KOPT-K1 (cell line): ENCODE measurements around the gene CMA1.
"Not testable (repeated sequence)": the region's sequence is repeated elsewhere in the genome, so short reads cannot be mapped to it uniquely, and the experiment has no call there.

Experiments used
- H3K27ac ChIP-seq: fragments of 200-600 bp; sonication (generic); 2 replicates; pipeline ENCODE4 v1.5.1; 2016; ENCODE audit warnings: antibody characterized with exemption, mild to moderate bottlenecking, low read depth, low read length; ENCODE audit not compliant: poor library complexity, severe bottlenecking
- H3K36me3 ChIP-seq: fragments of 200-600 bp; sonication (generic); 2 replicates; pipeline ENCODE4 v1.5.1; 2017; ENCODE audit warnings: antibody characterized with exemption, mild to moderate bottlenecking, low read length, moderate library complexity; ENCODE audit not compliant: insufficient read depth
- H3K9me3 ChIP-seq: fragments of 200-600 bp; sonication (generic); 2 replicates; pipeline ENCODE4 v1.5.1; 2017; ENCODE audit warnings: antibody characterized with exemption, low read length, mild to moderate bottlenecking; ENCODE audit not compliant: insufficient read depth, poor library complexity, severe bottlenecking

The CMA1 gene

DNA sequence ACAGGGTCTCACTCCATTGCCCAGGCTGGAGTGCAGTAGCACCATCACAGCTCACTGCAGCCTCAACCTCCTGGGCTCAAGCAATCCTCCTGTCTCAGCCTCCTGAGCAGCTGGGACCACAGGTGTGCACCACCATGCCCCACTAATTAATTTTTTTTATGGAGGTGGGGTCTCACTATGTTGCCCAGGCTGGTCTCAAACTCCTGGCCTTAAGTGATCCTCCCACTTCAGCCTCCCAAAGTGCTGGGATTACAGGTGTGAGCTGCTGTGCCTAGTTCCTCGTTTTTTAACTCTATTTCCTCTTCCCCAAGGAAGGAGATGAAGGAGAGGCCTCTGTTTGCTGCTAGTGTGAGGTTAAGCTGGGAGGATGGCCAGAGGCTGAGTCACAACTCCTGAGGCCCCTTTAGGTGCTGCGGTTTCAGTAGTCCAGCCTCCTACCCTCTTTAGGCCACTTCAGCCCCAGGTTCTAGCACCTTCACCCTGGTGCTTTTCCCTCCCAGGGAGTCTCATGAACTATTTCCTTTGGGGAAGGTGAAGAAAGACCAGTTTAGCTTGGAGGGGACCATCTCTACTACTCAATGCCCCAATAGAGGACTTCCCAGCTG lies 25.3 kb downstream of the CMA1 start:
- H3K27ac ChIP-seq, H3K9me3 ChIP-seq, H3K36me3 ChIP-seq: not testable (repeated sequence)

DNA sequence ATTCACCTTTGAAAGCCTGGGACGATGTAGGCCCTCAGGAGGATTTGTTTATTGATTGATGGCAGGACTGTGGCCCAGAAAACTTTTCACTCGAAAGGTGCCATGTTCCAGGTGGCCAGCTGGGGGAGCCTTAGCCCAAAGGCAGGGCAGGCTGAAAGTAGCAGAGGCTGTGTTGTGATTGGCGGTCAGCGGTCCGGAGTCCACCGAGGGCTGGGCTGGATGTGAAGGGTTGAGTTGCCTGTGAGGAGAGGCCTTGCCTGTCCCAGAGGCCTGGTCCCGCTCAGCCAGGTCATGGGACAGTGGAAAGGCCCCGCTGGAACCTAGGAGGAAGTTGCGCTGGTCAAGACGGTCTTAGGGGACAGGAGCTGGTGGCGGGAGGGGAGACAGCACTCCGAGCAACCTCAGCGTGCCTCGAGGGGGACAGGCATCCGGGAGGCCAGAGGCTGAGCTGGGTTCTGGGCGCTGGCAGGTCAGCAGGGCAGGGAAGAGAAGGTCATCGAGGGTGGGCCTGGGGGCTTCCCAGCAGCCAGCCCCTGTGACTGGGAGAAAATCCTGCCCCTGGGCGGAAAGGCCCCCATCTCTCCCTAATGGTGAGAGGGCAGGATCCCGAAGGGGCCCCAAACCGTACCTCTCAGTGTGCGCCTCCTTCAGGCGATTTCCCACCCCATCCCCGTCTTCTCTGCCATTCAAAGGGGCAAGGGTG lies 26.3 kb downstream of the CMA1 start:
- H3K27ac ChIP-seq = no peak overlapping the region
- H3K9me3 ChIP-seq = no peaks in the 10 kb centered on the region
- H3K36me3 ChIP-seq = no peaks in the 10 kb centered on the region

DNA sequence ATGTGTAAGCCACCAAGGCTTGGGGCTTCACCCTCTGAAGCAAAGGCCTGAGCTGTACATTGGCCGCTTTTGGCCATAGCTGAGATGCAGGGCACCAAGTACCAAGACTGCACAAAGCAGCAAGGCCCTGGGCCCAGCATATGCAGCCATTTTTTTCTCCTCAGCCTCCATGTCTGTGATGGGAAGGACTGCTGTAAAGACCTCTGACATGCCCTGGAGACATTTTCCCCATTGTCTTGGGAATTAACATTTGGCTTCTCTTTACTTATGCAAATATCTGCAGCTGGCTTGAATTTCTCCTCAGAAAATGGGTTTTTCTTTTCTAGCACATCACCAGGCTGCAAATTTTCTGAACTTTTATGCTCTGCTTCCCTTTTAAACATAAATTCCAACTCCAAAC lies 28.1 kb downstream of the CMA1 start:
- H3K27ac ChIP-seq = not testable (repeated sequence)

DNA sequence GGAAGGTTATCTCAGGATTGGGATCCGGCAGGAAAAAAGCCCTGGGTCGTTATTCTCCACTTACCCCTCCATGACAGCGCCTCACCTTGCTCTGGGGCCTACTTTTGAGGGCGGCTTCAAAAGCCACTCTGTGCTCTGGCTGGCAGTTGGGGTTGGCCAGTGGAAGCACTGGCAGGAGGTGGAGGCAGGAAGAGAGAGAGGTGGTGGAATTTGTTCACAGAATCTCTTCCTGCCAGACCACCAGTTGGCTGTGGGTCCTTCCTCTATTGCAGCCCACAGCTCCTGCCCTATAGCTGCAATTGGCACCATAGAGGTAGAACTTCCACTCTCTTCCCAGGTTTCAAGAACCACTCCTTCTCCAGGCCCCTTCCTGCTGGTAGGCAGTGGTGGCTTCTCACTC lies 32.8 kb downstream of the CMA1 start:
- Histone ChIP-seq H3K9me3 (no peaks in the 10 kb centered on the region), H3K36me3 (no peaks in the 10 kb centered on the region), H3K27ac (no peak overlapping the region)

More for the DNA sequence above, 28.1 kb downstream of the CMA1 start:
- not testable (repeated sequence) for H3K9me3 ChIP-seq, H3K36me3 ChIP-seq

DNA sequence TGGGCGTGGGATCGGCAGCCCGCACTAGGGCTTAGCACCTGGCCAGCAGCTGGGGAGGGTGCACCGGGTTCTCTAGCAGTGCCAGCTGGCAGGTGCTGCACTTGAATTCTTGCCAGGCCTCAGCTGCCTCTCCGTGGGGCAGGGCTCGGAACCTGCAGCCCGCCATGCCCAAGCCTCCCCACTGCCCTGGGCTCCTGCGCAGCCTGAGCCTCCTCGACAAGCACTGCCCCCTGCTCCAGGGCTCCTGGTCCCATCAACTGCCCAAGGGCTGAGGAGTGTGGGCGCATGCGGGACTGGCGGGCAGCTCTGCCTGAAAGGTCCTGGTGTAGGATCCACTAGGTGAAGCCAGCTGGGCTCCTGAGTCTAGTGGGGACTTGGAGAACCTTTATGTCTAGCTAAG lies 34.9 kb downstream of the CMA1 start:
- Histone ChIP-seq H3K27ac (no peak overlapping the region), H3K9me3 (no peaks in the 10 kb centered on the region), H3K36me3 (no peaks in the 10 kb centered on the region)

DNA sequence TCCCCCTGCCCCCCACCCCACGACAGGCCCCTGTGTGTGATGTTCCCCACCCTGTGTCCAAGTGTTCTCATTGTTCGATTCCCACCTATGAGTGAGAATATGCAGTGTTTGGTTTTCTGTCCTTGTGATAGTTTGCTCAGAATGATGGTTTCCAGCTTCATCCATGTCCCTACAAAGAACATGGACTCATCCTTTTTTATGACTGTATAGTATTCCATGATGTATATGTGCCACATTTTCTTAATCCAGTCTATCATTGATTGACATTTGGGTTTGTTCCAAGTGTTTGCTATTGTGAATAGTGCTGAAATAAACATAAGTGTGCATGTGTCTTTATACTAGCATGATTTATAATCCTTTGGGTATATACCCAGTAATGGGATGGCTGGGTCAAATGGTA lies 37.6 kb downstream of the CMA1 start:
- H3K9me3 ChIP-seq, H3K36me3 ChIP-seq, H3K27ac ChIP-seq: not testable (repeated sequence)

DNA sequence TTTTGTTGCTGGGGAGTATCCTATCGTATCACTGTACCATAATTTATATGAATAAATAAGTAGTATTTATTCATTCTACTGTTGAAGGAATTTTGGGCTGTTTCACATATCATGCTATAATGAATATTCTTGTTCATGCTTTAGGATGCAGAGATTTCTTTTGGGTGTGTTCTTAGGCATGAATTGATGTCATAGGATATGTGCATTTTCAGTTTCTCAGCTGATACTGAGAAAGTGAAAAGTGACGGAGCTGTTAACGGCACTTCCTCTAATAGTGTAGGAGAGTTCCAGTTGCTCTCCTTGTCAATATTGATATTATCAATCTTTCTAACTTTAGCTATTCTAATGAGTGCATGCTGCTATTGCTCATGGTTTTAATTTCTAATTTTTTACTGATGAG lies 42.3 kb downstream of the CMA1 start:
- H3K9me3 ChIP-seq = no peaks in the 10 kb centered on the region
- no peaks in the 10 kb centered on the region for H3K36me3 ChIP-seq
- H3K27ac ChIP-seq = no peak overlapping the region

DNA sequence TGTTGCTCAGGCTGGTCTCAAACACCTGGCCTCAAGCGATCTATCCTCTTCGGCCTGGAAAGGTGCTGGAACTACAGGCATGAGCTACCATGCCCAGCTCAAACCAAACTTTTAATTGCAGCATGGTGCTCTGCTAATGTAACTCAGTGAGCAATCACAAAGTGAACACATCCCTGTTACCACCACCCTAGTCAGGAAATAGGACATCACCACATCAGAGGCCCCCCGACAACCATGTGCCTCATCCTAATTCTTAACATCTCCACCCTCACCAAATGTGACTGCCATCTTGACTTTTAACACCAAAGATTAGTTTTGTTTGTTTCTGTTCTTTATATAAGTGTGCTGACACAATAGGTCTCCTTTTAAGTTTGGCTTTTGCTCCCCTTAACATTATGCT lies 42.7 kb downstream of the CMA1 start:
- no peaks in the 10 kb centered on the region for H3K36me3 ChIP-seq
- H3K27ac ChIP-seq = no peak overlapping the region
- H3K9me3 ChIP-seq = no peaks in the 10 kb centered on the region

DNA sequence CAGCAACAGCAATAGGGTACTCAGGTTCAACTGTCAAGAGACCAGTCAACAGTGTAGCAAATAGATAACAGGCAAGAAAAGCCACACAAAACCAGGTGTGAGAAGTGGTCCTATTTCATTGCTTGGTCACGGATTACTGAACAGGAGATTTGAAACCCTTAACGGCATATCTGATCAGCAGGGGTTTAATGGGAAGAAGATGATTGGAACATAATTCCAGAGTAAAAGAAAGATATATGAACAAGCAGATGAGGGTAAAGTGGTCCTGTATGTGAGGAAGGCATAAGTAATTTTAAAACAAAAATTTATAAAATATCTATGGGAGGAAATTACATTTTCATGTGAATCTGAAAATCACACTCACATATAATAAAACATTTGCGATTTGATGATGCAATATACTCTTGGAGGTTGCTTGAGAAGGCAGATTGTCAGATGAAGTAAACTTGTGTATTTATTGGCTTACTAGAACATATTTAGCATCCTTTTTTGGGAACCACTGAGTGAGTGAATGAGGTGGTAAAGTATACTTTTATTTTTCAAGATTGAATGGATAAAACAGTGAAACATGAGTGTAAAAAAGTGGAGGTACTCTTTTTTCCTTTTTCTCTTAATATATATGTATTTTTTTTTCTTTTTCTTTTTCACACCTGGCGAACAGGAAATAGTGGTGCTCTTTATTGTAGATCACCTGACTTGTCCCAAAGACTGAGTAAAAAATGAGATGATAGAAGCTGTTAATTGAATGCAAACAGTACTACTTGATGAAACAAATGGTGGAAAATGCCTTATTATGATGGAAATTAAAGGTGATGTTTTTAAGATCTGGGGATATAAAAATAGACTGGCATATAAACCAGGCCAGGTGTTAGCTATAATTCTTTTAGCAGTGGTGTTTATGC lies 43.9 kb downstream of the CMA1 start:
- Histone ChIP-seq H3K9me3 (no peaks in the 10 kb centered on the region), H3K36me3 (no peaks in the 10 kb centered on the region), H3K27ac (no peak overlapping the region)

DNA sequence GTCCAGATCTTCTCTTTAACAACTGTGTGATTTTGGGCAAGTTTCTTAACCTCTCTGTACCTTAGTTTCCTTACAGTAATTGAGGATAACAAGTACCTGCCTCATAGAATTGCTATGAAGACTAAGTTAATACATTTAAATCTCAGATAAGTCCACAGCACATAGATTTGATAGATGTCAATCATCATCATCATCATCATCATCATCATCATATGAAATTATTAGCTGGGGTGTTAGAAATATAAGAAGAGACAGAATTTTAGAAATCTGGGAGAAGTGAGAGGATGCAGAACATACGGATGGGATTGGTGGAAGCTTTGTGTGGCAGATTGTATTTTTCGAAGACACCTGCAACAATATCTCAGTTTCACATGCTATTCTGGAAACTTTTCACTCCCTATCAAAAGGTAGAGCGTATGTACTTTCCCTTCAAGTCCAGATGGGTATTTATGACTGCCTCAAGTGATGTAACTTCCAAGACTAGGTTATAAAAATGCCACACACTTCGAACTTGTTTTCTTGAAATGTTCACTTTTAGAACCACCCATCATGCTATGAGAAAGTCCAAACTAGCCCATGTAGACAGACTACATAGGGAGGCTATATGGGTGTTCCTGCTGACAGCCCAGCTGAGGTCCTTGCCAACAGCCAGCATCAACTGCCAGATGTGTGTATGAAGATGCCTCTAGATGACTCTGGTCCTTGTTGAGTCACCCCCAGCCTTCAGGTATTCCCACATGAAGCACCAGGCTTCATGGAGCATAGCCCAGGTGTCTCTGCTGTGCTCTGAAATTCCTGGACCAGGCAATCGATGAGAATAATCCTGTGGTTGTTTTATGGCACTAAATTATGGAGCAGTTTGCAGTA lies 44.8 kb downstream of the CMA1 start:
- H3K36me3 ChIP-seq = no peaks in the 10 kb centered on the region
- H3K9me3 ChIP-seq = no peaks in the 10 kb centered on the region
- H3K27ac ChIP-seq = no peak overlapping the region

DNA sequence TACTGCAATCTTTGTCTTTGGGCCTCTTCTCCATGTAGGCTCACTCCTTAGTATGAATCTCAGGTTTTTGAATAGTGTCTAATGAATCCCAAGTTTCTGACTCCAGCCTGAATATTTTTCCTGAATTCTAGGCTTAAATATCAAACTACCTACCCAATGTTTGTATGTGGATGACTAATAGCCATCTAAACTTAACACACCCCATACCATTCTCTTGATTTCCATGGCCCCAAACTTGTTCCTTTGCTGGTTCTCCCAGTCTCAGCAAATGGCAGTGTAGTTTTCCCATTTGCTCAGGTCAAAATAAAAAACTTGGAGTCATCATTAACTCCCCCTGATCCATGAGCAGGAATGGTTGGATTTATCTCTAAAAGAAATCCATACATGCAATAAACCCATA lies 46.7 kb downstream of the CMA1 start:
- Histone ChIP-seq H3K27ac (no peak overlapping the region), H3K36me3 (no peaks in the 10 kb centered on the region), H3K9me3 (no peaks in the 10 kb centered on the region)

DNA sequence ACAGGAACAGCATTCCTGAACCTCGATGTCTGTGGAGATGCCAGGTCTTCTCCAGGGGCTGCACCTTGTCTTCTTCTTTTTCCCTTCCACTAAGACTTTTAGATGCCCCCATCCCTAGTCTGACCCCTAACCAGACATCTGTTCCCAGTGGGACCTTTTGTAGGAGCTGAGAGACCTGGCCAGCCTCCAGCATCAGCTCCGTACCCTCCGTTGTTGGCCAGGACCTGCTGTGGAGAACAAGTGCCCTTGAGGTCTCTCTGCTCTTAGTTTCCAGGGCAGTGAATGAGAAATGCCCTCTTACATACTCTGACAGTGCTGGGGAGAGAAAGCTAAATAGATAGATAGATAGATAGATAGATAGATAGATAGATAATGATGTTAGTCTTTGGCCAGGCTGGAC lies 48.7 kb downstream of the CMA1 start:
- no peak overlapping the region for H3K27ac ChIP-seq
- no peaks in the 10 kb centered on the region; the same call in 1 of the 2 replicates for H3K36me3 ChIP-seq
- peaks cover 10% of the 10 kb centered on the region for H3K9me3 ChIP-seq

DNA sequence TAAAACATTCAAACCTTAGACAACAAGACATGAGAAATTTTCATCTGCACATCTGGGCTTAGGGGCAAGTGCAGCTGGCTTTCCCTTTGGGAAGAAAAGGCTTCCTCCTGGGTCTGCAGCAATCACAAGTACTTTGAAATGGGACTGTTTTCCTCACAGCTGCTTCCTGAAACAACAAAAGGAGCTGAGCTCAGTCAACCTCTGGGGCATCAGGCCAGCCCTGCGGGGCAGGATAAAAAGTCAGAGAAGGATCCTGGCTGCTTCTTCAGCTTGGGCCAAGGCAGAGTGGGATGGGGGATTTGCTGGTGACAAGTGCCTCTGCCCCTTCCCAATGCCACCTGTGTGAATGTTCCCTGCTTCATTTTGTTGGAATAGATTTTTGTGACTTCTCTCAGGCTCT lies 49.3 kb downstream of the CMA1 start:
- Histone ChIP-seq H3K36me3 (no peaks in the 10 kb centered on the region; the same call in 1 of the 2 replicates), H3K9me3 (peaks cover 16% of the 10 kb centered on the region), H3K27ac (no peak overlapping the region)

DNA sequence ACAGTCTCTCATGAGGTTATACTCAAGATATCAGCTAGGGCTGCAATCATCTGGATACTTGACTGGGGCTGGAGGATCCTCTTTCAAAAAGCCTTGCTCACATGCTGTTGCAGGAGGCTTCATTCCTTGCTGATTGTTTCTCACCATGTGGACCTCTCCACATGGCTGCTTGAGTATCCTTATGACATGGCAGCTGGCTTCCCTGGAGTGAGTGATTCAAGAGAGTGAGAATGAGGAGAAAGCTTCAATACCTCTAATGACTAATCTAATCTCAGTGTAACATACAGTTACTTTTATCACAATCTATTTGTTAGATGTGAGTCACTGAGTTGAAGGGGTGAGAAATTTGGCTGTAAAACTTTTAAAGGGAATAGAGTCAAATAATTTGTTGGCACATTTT lies 51.1 kb downstream of the CMA1 start:
- H3K36me3 ChIP-seq = no peaks in the 10 kb centered on the region; the same call in 1 of the 2 replicates
- no peak overlapping the region for H3K27ac ChIP-seq
- H3K9me3 ChIP-seq = peaks cover 17% of the 10 kb centered on the region
